ENCODE data around the gene ZCCHC24. TPM values are rescaled to one million over a fixed set of nuclear protein-coding genes. Genes with fewer than 3 reads are reported as not detected.

Gene ZCCHC24
- total RNA-seq, 3 donors from 2014 or later = 18.7 to 50.8 (median 48.8) TPM

DNA sequence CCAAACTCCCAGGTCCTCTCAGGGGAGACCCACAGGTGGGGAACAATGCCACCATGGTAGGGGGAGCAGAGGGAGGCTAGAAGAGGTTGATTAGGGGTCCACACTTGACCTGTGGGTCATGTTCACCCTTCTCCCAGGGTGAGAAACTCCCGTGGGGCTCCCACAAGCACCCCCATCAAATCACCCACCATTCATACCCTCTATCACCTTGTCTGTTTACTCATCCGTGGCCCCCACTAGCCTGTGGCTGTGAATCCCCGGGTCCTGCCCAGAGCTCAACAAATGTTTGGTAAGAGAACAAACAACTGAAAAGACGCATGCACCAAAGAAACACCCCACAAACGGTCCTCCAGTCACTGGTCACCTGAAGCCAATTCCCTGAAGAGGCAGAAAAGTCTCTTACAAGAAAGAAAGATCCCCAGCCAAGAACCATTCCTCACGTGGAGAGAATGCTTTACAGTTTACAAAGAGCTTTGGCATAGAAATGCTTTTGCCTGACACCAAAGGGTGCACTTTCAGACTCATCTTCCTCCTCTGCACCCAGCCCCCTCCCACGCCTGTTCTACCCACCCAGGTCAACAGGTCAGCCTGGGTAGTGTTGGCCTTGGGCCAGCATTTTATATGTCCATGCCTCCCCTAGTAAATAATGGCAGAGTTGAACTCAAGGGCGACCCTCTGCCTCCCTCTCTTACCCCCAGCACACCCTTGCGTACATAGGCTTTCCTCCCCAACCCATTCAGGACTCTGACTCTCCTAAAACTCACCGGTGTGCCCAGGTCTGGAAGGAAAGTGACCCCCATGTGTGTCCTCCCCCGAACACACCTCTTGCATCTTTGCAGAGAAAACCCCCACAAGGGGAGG lies 1.9 kb downstream of the ZCCHC24 start:
- DNase-seq (ENCODE audit: low spot score in 2 of 2) = no peak
- TF ChIP-seq, protein P1, sequence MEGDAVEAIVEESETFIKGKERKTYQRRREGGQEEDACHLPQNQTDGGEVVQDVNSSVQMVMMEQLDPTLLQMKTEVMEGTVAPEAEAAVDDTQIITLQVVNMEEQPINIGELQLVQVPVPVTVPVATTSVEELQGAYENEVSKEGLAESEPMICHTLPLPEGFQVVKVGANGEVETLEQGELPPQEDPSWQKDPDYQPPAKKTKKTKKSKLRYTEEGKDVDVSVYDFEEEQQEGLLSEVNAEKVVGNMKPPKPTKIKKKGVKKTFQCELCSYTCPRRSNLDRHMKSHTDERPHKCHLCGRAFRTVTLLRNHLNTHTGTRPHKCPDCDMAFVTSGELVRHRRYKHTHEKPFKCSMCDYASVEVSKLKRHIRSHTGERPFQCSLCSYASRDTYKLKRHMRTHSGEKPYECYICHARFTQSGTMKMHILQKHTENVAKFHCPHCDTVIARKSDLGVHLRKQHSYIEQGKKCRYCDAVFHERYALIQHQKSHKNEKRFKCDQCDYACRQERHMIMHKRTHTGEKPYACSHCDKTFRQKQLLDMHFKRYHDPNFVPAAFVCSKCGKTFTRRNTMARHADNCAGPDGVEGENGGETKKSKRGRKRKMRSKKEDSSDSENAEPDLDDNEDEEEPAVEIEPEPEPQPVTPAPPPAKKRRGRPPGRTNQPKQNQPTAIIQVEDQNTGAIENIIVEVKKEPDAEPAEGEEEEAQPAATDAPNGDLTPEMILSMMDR (IDR thresholded peaks at IDR 0.05) = no peak
- TF ChIP-seq POLR2A (IDR thresholded peaks at IDR 0.05) (no peak), POLR2AphosphoS5 (IDR thresholded peaks at IDR 0.05) (no peak)

DNA sequence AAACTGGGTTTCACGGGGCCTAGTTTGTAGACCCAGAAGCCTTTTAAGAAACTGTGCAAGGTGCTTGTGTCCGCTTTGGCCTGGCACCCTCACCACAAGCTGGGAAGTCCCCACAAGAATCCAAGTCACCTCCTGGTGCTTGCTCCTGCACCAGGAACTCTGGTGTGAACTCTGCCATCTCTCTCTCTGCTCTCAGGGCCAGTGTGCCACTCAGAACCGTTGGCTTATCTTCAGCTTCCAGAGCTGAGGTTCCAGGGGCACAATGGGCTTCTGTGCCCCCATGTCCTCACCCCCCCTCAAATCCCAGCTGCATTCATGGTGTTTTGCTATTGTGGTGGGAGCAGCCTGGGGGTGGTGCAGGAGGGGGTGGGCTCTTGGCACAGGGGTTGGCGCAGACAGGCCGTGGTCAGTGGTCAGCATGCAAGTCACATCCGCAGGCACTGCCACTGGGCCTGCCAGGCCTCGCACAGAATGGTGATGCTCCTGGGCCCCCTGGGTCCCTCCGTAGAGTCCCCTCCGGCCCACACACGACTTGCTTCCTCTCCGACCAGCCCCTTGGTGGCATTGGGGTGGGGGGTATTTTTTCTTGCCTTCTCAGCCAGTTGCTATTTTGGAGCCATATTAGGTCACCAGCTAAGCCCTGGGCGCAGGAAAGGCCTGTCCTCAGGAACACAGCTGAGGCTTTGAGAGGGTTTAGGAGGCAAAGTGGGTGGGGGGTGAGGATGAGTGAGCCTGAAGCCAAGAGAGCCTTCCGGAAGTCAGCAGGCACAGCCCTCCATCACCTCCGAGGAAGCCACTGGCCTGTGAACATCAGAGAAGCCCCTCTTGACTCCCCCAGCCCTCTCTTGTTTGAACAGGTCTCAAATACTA lies 3.0 kb downstream of the ZCCHC24 start:
- H3K27ac ChIP-seq = peak overlapping the region; percentile 79 to 93
- TF ChIP-seq POLR2AphosphoS5 (IDR thresholded peaks at IDR 0.05) (no peak), POLR2A (IDR thresholded peaks at IDR 0.05) (no peak)
- TF ChIP-seq, protein P1 (IDR thresholded peaks at IDR 0.05) = no peak
- intact Hi-C loops (cut with DNase I; ENCODE audit: low total_unique reads) = no loop called here
- peaks cover 6 to 24% of the 10 kb centered on the region in 2 donors for H3K4me1 ChIP-seq
- H3K27me3 ChIP-seq = no peaks in the 10 kb centered on the region
- H3K36me3 ChIP-seq = no peaks in the 10 kb centered on the region
- no peak for DNase-seq (ENCODE audit: low spot score in 2 of 2)
- H3K4me3 ChIP-seq = peak overlapping the region; percentile 77 to 90 (median 86)
- no peaks in the 10 kb centered on the region for H3K9me3 ChIP-seq

More for the DNA sequence above, 1.9 kb downstream of the ZCCHC24 start:
- peaks cover 6 to 19% of the 10 kb centered on the region in 2 donors for H3K4me1 ChIP-seq
- peak overlapping the region; percentile 77 to 90 (median 86) for H3K4me3 ChIP-seq
- H3K36me3 ChIP-seq = no peaks in the 10 kb centered on the region
- no peaks in the 10 kb centered on the region for H3K27me3 ChIP-seq
- intact Hi-C loops (cut with DNase I; ENCODE audit: low total_unique reads) = no loop called here
- H3K9me3 ChIP-seq = no peaks in the 10 kb centered on the region
- peak overlapping the region; percentile 79 to 93 for H3K27ac ChIP-seq

DNA sequence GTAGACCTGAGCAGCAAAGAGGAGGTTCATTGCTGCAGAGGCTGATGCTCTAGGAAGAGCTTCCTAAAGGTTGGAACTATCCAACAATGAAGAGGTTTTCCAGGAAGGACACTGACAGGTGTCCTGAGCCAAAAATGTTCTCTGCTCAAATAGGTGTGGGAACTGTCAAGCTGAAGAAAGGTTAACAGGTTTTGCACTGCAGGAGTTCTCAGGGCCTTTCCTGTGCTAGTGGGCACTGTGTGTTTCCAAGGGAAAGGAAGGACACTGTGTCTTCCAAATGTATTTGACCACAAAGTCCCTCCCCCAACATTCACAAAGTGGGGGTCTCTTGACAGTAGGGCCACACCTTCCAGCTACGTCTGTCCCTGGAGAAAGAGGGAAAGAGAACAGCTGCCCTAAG lies 4.0 kb downstream of the ZCCHC24 start:
- peaks cover 6 to 27% of the 10 kb centered on the region in 2 donors for H3K4me1 ChIP-seq
- no peaks in the 10 kb centered on the region for H3K36me3 ChIP-seq
- intact Hi-C loops (cut with DNase I; ENCODE audit: low total_unique reads) = no loop called here
- H3K27me3 ChIP-seq = no peaks in the 10 kb centered on the region
- DNase-seq (ENCODE audit: low spot score in 2 of 2) = no peak
- no peak overlapping the region for H3K4me3 ChIP-seq
- no peak for TF ChIP-seq POLR2A (IDR thresholded peaks at IDR 0.05)
- TF ChIP-seq, protein P1 (IDR thresholded peaks at IDR 0.05) = no peak
- peak overlapping the region in 1 of 2 donors; percentile 93 for H3K27ac ChIP-seq
- H3K9me3 ChIP-seq = no peaks in the 10 kb centered on the region

DNA sequence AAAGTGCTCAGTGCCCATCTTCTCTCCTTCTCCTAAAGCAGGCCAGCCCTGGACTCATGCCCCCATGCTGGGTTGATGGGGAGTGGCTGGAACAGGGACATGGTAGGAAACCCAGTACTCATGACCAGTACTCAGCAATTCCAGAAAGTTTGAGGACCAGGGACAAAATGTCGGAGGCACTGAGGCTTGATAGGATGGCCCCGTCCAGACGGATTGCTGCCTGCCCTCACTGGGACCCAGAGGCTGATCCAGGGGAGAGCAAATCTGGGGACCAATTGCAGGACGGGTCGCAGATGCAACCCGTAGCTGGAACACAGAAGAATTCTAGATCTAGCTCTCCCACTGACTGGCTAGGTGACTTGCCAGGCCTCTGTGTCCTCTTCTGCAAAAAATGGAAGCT lies 5.1 kb downstream of the ZCCHC24 start:
- intact Hi-C loops (cut with DNase I; ENCODE audit: low total_unique reads) = no loop called here
- TF ChIP-seq, protein P1 (IDR thresholded peaks at IDR 0.05) = no peak
- no peak for TF ChIP-seq POLR2AphosphoS5 (IDR thresholded peaks at IDR 0.05)
- no peak for TF ChIP-seq POLR2A (IDR thresholded peaks at IDR 0.05)

More for the DNA sequence above, 5.1 kb downstream of the ZCCHC24 start:
- no peak for DNase-seq (ENCODE audit: low spot score in 2 of 2)
- Histone ChIP-seq H3K9me3 (no peaks in the 10 kb centered on the region), H3K4me3 (peak overlapping the region in 1 of 3 donors; percentile 23), H3K36me3 (no peaks in the 10 kb centered on the region), H3K4me1 (peaks cover 18 to 38% of the 10 kb centered on the region in 2 donors), H3K27ac (peak overlapping the region; percentile 36 to 93), H3K27me3 (no peaks in the 10 kb centered on the region)

All from breast epithelium (tissue), 4 donors.